Adrenal gland (tissue), 5 donors: ENCODE data around the gene CAMK2G.

Source experiments
- CTCF ChIP-seq, 6 experiments: fragments of 450-650 bp in 4 of 6; fragments of 200-600 bp in 2 of 6; sonication (generic) in 1 of 6; IDR thresholded peaks; 1 replicate in 5 of 6; 2 replicates in 1 of 6; pipeline versions ENCODE4 v1.5.1 to v1.8.0; 2016 to 2021; ENCODE audit warnings: antibody characterized with exemption in 6 of 6, mild to moderate bottlenecking in 2 of 6, moderate library complexity in 1 of 6
- POLR2A ChIP-seq, 2 donors: fragments of 450-650 bp; IDR thresholded peaks; one replicate each; pipeline ENCODE4 v1.6.1; 2017; ENCODE audit warnings: antibody characterized with exemption in 2 of 2, mild to moderate bottlenecking in 2 of 2, moderate library complexity in 1 of 2
- donor health status: DM: no; HTN: no; CAD: no.

GRCh38 chr10:73914036-73914435 is 39.7 kb upstream of the CAMK2G start:
- no peak for TF ChIP-seq CTCF (IDR thresholded peaks at IDR 0.05)
- TF ChIP-seq POLR2A (IDR thresholded peaks at IDR 0.05): no peak
